GM12865 (cell line): ENCODE data around the gene LAMA4.
A peak's percentile ranks its signal among the peaks of the same experiment; 100 is the strongest.
"Not testable (repeated sequence)": the region's sequence is repeated elsewhere in the genome, so short reads cannot be mapped to it uniquely, and the experiment has no call there.

Experiments used
- DNase-seq: peaks from one replicate; pipeline ENCODE4 v3.0.0; 2010; ENCODE audit warnings: low read depth
- H3K4me3 ChIP-seq: 2 replicates; pipeline ENCODE4 v1.5.1; 2011; ENCODE audit warnings: mild to moderate bottlenecking, low read depth, low read length, control low read depth
- TF ChIP-seq, protein P1 (sequence below): IDR thresholded peaks from 2 replicates; pipeline ENCODE4 v1.5.1; 2011; ENCODE audit warnings: low read length, control low read depth, low read depth, inconsistent platforms; ENCODE audit not compliant: insufficient read depth; ENCODE audit errors: missing control alignments

LAMA4 gene

DNA sequence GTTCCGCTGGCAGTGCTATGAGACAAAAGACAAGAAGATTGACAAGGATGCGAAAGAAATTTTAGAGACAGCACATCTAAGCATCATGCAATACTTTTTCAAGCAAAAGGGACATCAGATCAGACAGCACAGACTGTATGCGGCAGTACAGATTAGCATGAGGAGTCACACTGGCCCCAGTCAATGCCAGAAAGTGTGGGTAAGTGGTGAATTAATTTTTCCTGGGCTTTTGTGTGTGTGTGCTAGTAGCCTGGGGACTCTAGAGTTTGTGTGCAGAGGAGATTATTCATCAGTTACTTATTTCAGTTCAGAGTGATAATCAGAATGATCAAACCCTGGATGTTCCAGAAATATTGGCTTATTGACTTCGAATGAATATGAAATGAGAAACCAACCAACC lies 47.2 kb downstream of the LAMA4 start:
- no peak overlapping the region for H3K4me3 ChIP-seq
- TF ChIP-seq, protein P1, sequence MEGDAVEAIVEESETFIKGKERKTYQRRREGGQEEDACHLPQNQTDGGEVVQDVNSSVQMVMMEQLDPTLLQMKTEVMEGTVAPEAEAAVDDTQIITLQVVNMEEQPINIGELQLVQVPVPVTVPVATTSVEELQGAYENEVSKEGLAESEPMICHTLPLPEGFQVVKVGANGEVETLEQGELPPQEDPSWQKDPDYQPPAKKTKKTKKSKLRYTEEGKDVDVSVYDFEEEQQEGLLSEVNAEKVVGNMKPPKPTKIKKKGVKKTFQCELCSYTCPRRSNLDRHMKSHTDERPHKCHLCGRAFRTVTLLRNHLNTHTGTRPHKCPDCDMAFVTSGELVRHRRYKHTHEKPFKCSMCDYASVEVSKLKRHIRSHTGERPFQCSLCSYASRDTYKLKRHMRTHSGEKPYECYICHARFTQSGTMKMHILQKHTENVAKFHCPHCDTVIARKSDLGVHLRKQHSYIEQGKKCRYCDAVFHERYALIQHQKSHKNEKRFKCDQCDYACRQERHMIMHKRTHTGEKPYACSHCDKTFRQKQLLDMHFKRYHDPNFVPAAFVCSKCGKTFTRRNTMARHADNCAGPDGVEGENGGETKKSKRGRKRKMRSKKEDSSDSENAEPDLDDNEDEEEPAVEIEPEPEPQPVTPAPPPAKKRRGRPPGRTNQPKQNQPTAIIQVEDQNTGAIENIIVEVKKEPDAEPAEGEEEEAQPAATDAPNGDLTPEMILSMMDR: no peak
- no peak for DNase-seq

DNA sequence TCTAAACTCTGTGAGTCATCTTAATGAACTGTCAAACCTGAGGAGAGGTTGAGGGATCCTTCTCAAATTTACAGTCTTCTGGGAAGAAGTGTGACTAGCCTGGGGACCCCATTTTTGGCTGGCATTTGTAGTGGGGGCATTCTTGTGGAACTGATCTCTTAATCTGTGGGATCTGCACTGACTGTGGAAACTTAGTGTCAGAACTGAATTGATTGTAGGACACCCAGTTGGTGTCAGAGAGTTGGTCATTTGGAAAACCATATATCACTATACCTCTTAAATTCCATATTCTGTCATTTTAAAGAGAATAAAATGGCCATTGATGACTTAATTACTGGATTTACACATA lies 48.3 kb downstream of the LAMA4 start:
- no peak for DNase-seq
- TF ChIP-seq, protein P1: no peak
- H3K4me3 ChIP-seq: no peak overlapping the region

DNA sequence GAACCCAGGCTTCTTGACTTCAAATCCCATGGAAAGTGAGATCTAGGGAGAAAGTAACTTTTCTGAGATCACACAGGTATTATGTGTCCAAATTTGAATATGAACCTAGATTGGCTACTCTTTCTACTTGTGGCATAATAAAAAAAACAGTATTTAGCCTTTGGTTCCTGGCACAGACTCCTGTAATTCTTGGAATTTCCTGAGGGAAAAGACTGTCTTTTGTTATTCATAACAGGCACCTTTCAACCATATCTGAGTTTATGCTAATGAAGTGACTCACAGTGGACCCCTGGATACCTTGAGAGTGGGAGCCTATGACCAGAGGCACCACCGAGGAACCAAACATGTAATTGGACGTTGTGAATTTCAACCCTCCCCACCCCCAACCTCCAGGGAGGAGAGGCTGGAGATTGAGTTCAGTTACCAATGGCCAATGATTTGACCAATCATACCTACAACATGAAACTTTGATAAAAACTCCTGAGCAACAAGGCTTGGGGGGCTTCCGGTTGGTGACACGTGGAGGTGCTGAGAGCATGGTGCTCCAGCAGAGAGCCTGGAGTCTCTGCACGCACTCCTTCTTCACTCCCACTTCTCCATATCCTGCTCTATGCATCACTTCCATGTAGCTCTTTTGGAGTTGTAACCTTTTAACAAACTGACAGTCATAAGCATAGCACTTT lies 48.8 kb downstream of the LAMA4 start:
- no peak for DNase-seq
- TF ChIP-seq, protein P1: no peak
- H3K4me3 ChIP-seq: no peak overlapping the region

DNA sequence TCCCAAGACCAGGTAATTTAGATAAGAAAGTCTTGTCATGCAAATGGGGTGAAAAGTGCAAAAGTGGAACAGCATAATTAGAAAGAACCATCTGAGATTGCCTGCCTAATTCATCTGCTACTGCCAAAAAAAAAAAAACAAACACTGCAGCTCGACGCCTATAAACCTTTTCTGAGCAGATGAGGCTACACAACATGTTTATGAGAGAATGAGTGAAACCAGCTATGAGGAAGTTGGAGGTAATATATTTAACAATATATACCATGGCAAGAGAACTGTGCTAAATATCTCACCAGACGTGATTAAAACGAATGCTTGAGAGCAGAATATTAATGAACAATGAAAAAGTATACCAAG lies 50.0 kb downstream of the LAMA4 start:
- peak; percentile 1 for DNase-seq
- TF ChIP-seq, protein P1: no peak
- H3K4me3 ChIP-seq: no peak overlapping the region

DNA sequence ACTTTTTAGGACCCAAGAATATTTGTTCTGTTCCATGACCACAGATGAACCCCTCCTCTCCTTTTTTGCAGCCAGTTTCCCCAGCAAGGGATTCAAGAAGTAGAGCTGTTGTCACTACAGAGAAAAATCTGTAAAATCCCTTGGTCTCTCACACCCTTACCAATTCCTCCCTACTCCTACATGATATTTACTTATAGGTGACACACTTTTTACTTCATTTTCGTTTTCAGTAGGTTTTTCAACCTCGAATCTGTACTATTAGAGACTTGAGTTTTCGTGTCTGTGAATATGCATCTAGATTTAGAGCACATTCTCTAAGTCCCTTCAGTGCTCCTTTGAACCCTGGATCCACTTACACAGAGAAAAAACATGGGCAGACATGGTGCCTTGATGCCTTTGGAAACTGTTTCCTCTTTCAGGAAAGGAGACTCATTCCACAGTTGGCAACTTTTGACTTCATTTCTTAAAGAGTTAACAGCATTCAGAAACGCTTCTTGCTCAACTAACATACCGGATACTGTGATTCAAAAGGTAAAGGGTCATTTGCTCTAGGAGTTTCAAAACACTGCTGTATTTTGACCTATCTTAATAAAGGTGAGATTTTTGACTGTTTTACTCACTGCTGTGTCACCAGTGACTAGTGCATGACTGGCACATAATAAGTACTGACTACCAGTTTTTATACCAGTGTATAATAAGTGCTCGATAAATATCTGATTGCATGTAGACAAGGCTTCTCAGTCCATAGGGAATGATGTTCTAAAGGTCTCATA lies 50.6 kb downstream of the LAMA4 start:
- H3K4me3 ChIP-seq: no peak overlapping the region
- TF ChIP-seq, protein P1: no peak
- DNase-seq: no peak

DNA sequence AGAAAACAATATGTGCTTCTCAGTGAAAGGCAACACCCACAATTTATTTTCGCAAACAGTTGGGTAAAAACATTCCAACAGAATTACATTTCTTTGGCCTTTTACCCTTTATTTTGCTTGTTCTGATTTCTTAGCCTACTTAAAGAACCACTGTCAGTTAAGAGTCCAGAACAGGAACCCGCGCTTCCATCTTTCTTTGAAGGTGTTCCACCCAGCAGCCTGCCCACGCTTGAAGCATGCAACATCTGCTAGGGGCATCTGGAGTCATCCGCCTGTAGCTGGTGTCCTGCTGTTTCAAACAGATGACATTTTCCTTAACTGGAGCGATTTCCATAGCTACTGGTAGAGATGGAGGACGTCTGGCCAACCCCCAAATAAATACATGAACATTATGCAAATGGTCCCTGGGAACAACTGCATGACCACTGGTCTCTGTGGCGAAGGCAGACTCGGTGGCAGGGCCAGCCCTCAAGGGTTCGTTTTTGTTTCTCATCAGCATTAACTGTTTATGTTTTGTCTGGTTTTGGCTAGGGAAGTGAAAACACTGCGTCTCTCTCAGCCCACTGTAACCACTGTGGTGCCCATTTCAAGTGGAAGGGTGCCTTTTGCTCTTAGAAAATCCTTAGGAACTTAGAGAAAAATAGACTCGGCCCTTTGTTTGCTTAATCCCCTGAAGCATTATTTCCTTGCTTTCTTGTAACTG lies 51.6 kb downstream of the LAMA4 start:
- H3K4me3 ChIP-seq: no peak overlapping the region
- DNase-seq: peak; percentile 51
- TF ChIP-seq, protein P1: no peak

DNA sequence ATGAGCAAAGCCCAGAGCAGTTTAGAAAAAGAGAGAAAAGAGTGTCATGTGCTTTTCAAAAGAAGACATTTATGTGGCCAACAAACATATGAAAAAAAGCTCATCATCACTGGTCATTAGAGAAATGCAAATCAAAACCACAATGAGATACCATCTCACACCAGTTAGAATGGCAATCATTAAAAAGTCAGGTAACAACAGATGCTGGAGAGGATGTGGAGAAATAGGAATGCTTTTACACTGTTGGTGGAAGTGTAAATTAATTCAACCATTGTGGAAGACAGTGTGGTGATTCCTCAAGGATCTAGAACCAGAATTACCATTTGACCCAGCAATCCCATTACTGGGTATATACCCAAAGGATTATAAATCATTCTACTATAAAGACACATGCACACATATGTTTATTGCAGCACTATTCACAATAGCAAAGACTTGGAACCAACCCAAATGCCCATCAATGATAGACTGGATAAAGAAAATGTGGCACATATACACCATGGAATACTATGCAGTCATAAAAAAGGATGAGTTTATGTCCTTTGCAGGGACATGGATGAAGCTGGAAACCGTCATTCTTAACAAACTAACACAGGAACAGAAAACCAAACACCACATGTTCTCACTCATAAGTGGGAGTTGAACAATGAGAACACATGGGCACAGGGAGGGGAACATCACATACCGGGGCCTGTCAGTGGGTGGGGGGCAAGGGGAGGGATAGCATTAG lies 54.0 kb downstream of the LAMA4 start:
- not testable (repeated sequence) for H3K4me3 ChIP-seq, DNase-seq
